LoVo (cell line): ENCODE data around the gene ATG4B.

Experiments used
- DNase-seq: peaks from one replicate; pipeline ENCODE4 v3.0.0-alpha.2; 2016; ENCODE audit warnings: low spot score

ATG4B gene

GRCh38 chr2:241668354-241668753, 30.9 kb downstream of the ATG4B start:
- no peak for DNase-seq

- DNase-seq, result no peak
Measured at GRCh38 chr2:241668839-241669238, 31.3 kb downstream of the ATG4B start.

- no peak for DNase-seq
Measured at GRCh38 chr2:241670333-241671110, 33.0 kb downstream of the ATG4B start.

GRCh38 chr2:241671457-241672240, 34.2 kb downstream of the ATG4B start:
- DNase-seq, result no peak

- DNase-seq, result no peak
Measured at GRCh38 chr2:241672243-241673188, 35.0 kb downstream of the ATG4B start.

GRCh38 chr2:241673189-241673663, 35.7 kb downstream of the ATG4B start:
- no peak for DNase-seq

- DNase-seq, result no peak
Measured at GRCh38 chr2:241673797-241674725, 36.6 kb downstream of the ATG4B start.

GRCh38 chr2:241675885-241676284, 38.4 kb downstream of the ATG4B start:
- DNase-seq, result no peak

- DNase-seq, result no peak
Measured at GRCh38 chr2:241676665-241677064, 39.2 kb downstream of the ATG4B start.

GRCh38 chr2:241677392-241677791, 39.9 kb downstream of the ATG4B start:
- DNase-seq, result no peak

- no peak for DNase-seq
Measured at GRCh38 chr2:241678307-241678706, 40.8 kb downstream of the ATG4B start.

GRCh38 chr2:241678784-241679540, 41.5 kb downstream of the ATG4B start:
- no peak for DNase-seq

GRCh38 chr2:241680044-241680443, 42.6 kb downstream of the ATG4B start:
- DNase-seq, result no peak

- no peak for DNase-seq
Measured at GRCh38 chr2:241680827-241681599, 43.5 kb downstream of the ATG4B start.

- no peak for DNase-seq
Measured at GRCh38 chr2:241686324-241686649, 48.8 kb downstream of the ATG4B start.

- DNase-seq, result peak; percentile 98
Measured at GRCh38 chr2:241686650-241687425, 49.3 kb downstream of the ATG4B start, which contains the start of gene DTYMK. Gene DTYMK, minus strand, starts transcription at chr2:241686815. Its CDS starts 32 bp downstream, at chr2:241686783.

- DNase-seq, result no peak
Measured at GRCh38 chr2:241689306-241689705, 51.8 kb downstream of the ATG4B start.

GRCh38 chr2:241690202-241690717, 52.8 kb downstream of the ATG4B start:
- DNase-seq, result no peak
